SJCRH30 (cell line): ENCODE data around the gene ACAN. TPM values are rescaled to one million over a fixed set of nuclear protein-coding genes. Genes with fewer than 3 reads are reported as not detected.
A peak's percentile ranks its signal among the peaks of the same experiment; 100 is the strongest.

ENCODE experiments used
- DNase-seq, 2 experiments: peaks; one replicate each; pipeline ENCODE4 v3.0.0-alpha.2; 2015 to 2020
- H3K27ac ChIP-seq: fragments of 250-450 bp; sonication (Bioruptor Pico); 2 replicates; pipeline ENCODE4 v1.5.1; 2020; ENCODE audit warnings: mild to moderate bottlenecking, moderate library complexity
- H3K27me3 ChIP-seq: fragments of 250-450 bp; sonication (Bioruptor Pico); 2 replicates; pipeline ENCODE4 v1.5.1; 2020; ENCODE audit warnings: mild to moderate bottlenecking, moderate library complexity
- H3K36me3 ChIP-seq: fragments of 250-450 bp; sonication (Bioruptor Pico); 2 replicates; pipeline ENCODE4 v1.5.1; 2020; ENCODE audit warnings: mild to moderate bottlenecking, moderate library complexity
- H3K4me1 ChIP-seq: fragments of 250-450 bp; sonication (Bioruptor Pico); 2 replicates; pipeline ENCODE4 v1.5.1; 2020; ENCODE audit warnings: mild to moderate bottlenecking, moderate library complexity
- H3K4me3 ChIP-seq: fragments of 250-450 bp; sonication (Bioruptor Pico); 2 replicates; pipeline ENCODE4 v1.5.1; 2020; ENCODE audit warnings: mild to moderate bottlenecking, moderate library complexity
- H3K9me3 ChIP-seq: fragments of 250-450 bp; sonication (Bioruptor Pico); replicated peaks from 2 replicates; pipeline ENCODE4 v1.5.1; 2020; ENCODE audit warnings: mild to moderate bottlenecking, moderate library complexity
- total RNA-seq: library from RNA; depleted of rRNA; stranded (reverse); fragments of >200 nt; shearing (Covaris generic); gene quantifications from 2 replicates; pipeline ENCODE4 v1.2.3, GENCODE V29; 2014

The ACAN gene
- total RNA-seq, 1 experiment from 2014 or later = not detected

DNA sequence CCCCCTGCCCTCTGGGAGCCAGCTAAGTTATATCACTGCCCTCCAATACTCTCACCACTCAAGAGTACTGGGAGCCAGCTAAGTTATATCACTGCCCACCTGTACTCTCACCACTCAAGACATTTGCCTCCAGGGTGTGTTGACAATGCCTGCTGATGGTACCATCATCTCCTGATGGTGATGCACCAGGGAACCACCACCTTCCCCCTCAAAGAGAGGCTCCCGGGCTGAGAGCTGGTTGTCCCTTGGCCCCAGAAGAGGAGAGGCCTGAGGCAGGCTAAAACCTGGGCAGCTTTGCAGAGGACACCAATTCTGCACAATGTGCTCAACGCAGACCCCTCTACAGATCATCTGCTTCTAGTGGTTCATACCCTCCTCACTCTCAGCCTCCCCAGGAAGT lies 99.6 kb downstream of the ACAN start:
- no peak for DNase-seq
- peaks cover 4% of the 10 kb centered on the region for H3K4me1 ChIP-seq
- H3K9me3 ChIP-seq = no peaks in the 10 kb centered on the region
- peaks cover 11% of the 10 kb centered on the region for H3K36me3 ChIP-seq
- H3K27ac ChIP-seq = no peak overlapping the region
- H3K4me3 ChIP-seq = no peak overlapping the region
- H3K27me3 ChIP-seq = no peaks in the 10 kb centered on the region

DNA sequence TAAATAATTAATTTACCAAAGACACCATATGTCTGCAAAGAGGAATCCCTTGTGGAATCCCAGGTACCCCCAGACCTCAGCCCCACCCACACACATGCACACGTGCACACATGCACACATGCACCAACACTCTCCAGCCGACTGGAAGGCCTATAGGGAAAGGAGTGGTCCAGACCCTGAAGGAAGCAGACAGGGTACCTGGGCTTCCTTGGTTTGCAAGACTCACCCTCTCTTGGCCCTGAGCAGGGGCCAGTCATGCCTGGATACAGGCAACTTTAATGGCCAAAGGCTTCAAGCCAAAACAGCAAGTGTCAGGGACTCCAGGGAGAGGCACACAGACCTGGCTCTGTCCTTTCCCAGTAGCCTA lies 101.0 kb downstream of the ACAN start:
- Histone ChIP-seq H3K27ac (no peak overlapping the region), H3K4me3 (no peak overlapping the region), H3K36me3 (peaks cover 13% of the 10 kb centered on the region), H3K27me3 (no peaks in the 10 kb centered on the region), H3K4me1 (no peaks in the 10 kb centered on the region), H3K9me3 (no peaks in the 10 kb centered on the region)
- DNase-seq = no peak

DNA sequence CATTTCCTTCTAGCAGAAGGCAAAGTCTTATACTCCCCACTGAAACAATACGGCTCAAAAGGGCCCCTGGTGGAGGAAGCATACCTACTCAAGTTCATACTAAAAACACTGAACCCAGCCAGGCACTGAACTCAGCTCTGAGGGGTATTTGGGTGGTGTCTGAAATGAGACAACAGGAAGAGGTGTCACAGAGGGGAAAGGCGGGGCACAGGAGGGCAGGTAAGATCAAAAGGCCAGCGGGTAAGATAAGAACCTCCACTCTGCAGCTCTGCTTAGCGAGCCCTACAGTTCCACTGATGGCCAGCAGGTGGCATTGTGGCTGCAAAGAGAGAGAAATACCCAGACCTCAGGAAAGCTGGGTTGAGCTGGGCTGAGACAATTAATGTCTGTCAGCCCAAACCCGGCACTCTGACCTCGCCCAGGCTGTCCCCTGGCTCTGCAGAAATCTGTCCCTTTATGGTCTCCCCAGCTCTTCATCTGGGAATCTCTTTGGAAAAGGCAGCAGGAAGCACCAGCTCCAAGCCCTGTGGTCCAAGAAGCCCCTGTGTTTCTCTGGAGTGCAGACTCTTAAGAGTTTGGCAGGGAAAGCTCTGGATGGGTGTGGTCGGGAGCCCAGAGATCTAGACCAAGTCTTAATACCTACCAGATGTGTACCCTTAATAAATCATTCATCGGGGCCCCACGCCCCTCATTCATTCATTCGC lies 101.5 kb downstream of the ACAN start:
- H3K9me3 ChIP-seq = no peaks in the 10 kb centered on the region
- peaks cover 15% of the 10 kb centered on the region for H3K36me3 ChIP-seq
- no peak overlapping the region for H3K27ac ChIP-seq
- no peaks in the 10 kb centered on the region for H3K4me1 ChIP-seq
- no peak overlapping the region for H3K4me3 ChIP-seq
- peak; percentile 62 to 82 for DNase-seq
- no peaks in the 10 kb centered on the region for H3K27me3 ChIP-seq

DNA sequence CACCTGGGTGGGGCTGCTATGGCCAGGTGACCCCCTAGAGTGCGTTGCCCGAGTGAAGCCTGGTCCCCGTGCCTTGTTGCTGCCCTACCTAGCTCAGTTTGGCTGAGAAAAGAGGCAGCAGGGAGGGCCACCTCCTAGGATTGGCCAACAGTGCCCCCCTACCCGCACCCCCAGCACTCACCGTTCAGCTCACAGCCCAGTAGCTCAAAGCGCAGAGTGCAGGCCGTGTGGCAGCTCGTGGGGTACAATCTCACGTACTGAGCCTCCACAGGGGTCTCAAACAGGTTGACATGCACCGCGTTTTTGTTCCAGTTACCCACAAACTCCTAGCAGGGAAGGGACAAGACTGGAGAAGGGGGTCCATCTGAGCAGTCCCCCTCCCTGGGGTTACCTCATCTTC lies 102.3 kb downstream of the ACAN start:
- peaks cover 15% of the 10 kb centered on the region for H3K36me3 ChIP-seq

DNA sequence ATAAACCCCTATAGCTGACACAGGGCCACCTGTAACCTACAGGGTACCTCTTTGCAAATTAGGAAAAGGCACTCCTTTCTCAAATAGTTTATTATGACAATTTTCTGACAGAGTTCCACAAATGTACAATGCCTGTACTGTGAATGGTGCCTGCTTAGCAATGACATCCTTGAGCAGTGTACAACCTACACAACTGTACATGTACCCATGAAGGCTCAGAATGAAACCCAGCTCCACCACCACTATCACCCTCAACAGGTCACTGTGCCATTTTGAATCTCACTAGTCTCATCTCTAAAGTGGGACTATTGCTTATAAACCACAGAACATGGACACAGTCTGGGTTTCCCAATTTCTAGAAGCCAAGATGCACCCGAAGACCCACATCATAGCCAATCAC lies 102.9 kb downstream of the ACAN start:
- peaks cover 15% of the 10 kb centered on the region for H3K36me3 ChIP-seq

More for the DNA sequence above, 102.3 kb downstream of the ACAN start:
- no peaks in the 10 kb centered on the region for H3K27me3 ChIP-seq
- H3K4me3 ChIP-seq = no peak overlapping the region
- no peak for DNase-seq
- no peak overlapping the region for H3K27ac ChIP-seq
- no peaks in the 10 kb centered on the region for H3K9me3 ChIP-seq
- H3K4me1 ChIP-seq = no peaks in the 10 kb centered on the region

DNA sequence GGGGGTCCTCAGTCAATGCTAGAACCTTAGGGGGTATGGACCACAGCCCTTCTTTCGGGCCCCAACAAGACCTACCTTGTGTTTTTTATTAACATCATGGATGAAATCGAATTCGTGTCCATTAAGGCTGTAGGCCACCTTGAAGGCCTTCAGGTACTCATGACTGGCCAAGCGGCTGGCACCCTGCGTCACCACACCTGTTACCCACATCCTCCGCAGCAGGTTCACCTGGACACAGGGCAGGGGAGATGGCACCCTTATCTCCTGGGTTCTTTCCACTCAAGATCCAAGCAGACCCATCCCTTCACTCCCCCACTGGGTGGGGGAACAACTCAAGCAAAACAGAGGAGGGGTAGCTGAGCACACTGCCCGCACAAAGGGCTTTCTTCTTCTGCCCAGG lies 103.3 kb downstream of the ACAN start:
- Histone ChIP-seq H3K9me3 (no peaks in the 10 kb centered on the region), H3K27ac (no peak overlapping the region), H3K4me3 (no peak overlapping the region), H3K4me1 (no peaks in the 10 kb centered on the region), H3K36me3 (peaks cover 15% of the 10 kb centered on the region), H3K27me3 (no peaks in the 10 kb centered on the region)
- no peak for DNase-seq

More for the DNA sequence above, 102.9 kb downstream of the ACAN start:
- Histone ChIP-seq H3K4me3 (no peak overlapping the region), H3K9me3 (no peaks in the 10 kb centered on the region), H3K4me1 (no peaks in the 10 kb centered on the region), H3K27ac (no peak overlapping the region), H3K27me3 (no peaks in the 10 kb centered on the region)
- no peak for DNase-seq

DNA sequence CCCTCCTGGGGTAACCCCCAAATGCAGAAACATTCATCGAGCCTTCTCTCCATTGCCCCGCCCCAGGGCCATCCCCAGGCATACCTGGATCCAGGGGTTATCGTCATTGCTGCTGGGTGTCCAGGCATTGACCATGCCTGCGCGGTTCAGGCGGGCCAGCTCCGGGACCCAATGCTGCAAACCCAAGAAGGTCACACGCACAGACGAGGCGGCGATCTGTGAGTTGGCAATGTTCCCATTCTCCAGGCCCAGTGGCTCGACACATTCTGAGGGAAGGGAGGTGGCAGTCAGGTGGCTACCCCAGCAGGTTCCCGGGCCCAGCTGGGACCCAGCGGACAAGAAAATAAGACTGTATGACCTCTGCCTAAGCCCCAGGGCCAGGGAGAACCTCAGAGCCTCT lies 103.9 kb downstream of the ACAN start:
- no peak overlapping the region for H3K27ac ChIP-seq
- H3K27me3 ChIP-seq = no peaks in the 10 kb centered on the region
- DNase-seq = no peak
- peaks cover 5% of the 10 kb centered on the region; the same call in 1 of the 2 replicates for H3K4me1 ChIP-seq
- no peak overlapping the region for H3K4me3 ChIP-seq
- H3K9me3 ChIP-seq = no peaks in the 10 kb centered on the region
- H3K36me3 ChIP-seq = peaks cover 15% of the 10 kb centered on the region

DNA sequence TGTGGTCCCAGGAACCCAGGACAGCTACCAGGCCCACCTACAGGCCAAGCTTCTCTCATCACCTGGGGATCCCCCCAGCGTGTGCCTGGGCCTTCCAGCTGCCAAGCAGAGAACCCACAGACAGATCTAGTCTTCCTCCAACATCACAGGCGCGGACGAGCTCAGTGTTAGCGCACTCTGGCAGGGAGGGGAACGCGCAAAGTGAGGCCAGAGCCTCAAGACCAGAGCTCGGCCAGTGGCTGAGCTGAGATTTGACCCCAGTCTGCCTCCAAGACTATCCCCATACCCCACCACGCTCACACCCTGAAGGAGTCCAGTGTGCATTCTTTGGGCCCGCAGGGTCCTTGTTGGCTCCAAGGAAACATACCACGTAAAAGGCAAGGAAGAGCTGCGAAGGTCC lies 104.9 kb downstream of the ACAN start:
- no peaks in the 10 kb centered on the region for H3K27me3 ChIP-seq
- H3K4me1 ChIP-seq = peaks cover 5% of the 10 kb centered on the region; the same call in 1 of the 2 replicates
- H3K27ac ChIP-seq = no peak overlapping the region
- H3K36me3 ChIP-seq = peaks cover 11% of the 10 kb centered on the region
- no peak for DNase-seq
- no peaks in the 10 kb centered on the region for H3K9me3 ChIP-seq
- no peak overlapping the region for H3K4me3 ChIP-seq

DNA sequence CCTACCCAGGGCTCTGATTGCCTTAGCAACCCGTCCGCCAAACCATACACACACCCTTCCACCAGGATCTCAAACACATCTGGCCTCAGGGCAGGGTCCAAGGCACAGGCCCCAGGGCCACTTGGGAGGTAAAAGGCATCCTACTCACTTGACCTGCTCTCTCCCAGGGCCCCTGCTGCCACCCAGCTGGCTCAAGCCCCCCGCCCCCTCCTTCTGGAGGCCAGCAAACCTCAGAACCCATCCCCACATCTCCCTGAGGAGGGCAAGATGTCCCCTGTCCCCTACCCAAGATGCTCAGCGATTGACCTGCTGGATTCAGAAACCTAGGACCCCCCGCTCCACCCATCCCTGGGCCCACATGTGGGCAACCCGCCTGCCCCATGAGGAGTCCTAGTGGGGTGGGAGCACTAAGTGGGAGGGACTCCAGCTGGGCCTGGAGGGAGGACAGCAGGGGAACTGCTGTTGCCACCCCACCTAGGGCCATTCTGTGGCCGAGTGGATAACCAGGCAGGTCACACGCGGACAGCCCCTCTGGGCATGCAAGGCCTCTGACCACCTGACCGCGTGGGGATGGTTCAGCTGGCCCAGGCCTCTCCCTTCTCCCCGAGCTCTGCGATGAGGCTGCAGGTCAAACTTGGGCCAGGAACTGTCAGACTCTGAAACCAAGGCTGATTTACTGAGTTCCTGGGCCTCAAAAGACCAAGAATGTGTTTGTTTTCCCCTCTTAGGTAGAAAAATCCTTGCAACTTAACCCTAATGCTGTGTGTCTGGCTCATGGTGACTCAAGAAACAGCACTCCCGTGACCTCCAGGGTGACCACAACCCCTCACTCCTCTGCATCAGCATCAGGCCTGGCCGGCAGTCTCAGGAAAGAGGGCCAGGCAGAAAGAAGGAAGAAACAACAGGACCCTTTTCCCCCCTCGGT lies 105.7 kb downstream of the ACAN start:
- Histone ChIP-seq H3K9me3 (no peaks in the 10 kb centered on the region), H3K4me3 (no peak overlapping the region), H3K27me3 (no peaks in the 10 kb centered on the region), H3K27ac (no peak overlapping the region), H3K36me3 (peaks cover 9% of the 10 kb centered on the region), H3K4me1 (peaks cover 5% of the 10 kb centered on the region; the same call in 1 of the 2 replicates)
- DNase-seq = no peak

DNA sequence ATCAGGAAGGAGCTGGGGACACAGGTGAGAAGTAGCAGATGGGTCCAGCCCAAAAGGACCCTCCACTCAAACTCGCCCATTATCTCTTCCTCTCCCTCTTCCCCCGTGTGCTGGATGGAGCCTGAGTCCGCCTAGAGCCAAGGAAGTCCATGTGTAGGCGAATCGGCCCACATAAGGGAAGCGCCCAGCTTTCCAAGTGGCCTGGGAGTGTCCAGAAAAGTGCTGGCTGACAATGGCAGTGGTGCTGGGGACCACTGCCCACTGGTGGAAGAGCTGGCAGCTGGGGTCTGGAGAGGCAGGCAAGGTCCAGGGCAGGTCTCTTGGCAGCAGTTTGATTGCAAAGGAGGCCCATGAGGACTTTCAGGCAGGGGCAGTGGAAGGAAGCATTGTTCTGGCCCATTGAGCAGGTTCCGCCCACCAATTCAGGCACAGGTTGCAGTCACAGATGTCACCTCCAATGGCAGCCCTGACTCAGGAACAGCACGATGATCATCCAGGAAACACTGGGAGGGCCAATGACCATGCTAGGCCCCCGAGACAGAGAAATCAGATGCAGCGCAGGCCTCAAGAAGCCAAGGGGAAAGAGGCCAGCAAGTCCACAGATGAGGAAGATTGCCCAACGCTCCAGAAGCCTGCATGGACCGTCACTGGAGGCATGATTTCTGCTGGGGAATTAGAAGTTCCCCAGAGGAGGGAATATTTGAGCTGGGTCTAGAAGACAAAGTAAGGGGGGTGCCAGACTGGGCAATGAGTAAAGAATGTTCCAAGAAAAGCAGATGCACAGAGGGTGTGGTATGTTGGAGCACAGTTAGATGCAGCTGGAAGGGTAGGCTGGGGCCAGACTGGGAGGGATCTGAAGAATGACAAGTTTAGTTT lies 107.0 kb downstream of the ACAN start:
- no peak for DNase-seq
- Histone ChIP-seq H3K4me3 (no peak overlapping the region), H3K4me1 (peaks cover 5% of the 10 kb centered on the region; the same call in 1 of the 2 replicates), H3K9me3 (no peaks in the 10 kb centered on the region), H3K27ac (no peak overlapping the region), H3K36me3 (peaks cover 8% of the 10 kb centered on the region), H3K27me3 (no peaks in the 10 kb centered on the region)

DNA sequence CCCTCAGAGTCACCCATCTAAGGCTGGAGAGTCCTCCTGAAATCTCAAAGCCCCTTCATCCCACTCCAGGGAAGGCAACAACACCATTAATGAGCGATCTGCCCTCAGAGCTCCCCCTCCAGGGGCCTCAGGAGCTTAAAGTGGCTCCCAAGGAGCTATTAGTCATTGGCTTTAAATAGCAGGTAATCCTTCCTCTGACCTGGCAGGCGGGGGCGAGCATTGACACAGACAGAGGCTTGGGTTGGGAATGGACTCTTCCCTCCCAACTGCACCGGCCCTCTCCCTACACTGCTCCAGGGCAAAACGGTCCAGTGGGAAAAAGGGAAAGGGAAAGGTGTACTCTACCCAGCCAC lies 108.5 kb downstream of the ACAN start:
- Histone ChIP-seq H3K27ac (no peak overlapping the region), H3K36me3 (peaks cover 4% of the 10 kb centered on the region), H3K27me3 (no peaks in the 10 kb centered on the region), H3K4me3 (peak overlapping the region; percentile 94), H3K9me3 (no peaks in the 10 kb centered on the region), H3K4me1 (peaks cover 5% of the 10 kb centered on the region; the same call in 1 of the 2 replicates)
- DNase-seq = no peak

DNA sequence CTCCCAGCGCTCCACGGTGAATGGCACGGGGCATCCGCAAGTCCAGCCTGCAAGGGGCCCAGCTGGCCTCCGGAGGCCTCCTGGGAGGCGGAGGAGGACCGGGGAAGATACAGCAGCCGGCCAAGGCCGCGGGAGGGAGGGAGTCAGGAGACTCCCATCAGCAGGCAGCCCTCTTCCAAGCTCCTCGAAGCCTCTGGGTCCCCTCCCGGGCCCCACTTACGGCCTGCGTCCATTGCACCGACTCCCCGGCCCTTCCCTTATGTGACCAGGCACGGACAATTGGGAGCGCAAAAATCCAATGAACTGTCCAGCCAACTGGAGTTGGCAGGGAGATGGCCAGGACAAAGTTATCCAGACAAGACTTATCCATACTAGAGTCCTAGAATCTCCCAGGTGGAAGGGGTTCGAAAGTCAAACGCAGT lies 109.3 kb downstream of the ACAN start:
- peak; percentile 53 to 61 for DNase-seq
- peak overlapping the region; percentile 75 for H3K27ac ChIP-seq
- H3K27me3 ChIP-seq = no peaks in the 10 kb centered on the region
- H3K36me3 ChIP-seq = peaks cover 4% of the 10 kb centered on the region; the same call in 1 of the 2 replicates
- H3K9me3 ChIP-seq = no peaks in the 10 kb centered on the region
- H3K4me3 ChIP-seq = peak overlapping the region; percentile 94
- H3K4me1 ChIP-seq = peaks cover 5% of the 10 kb centered on the region

DNA sequence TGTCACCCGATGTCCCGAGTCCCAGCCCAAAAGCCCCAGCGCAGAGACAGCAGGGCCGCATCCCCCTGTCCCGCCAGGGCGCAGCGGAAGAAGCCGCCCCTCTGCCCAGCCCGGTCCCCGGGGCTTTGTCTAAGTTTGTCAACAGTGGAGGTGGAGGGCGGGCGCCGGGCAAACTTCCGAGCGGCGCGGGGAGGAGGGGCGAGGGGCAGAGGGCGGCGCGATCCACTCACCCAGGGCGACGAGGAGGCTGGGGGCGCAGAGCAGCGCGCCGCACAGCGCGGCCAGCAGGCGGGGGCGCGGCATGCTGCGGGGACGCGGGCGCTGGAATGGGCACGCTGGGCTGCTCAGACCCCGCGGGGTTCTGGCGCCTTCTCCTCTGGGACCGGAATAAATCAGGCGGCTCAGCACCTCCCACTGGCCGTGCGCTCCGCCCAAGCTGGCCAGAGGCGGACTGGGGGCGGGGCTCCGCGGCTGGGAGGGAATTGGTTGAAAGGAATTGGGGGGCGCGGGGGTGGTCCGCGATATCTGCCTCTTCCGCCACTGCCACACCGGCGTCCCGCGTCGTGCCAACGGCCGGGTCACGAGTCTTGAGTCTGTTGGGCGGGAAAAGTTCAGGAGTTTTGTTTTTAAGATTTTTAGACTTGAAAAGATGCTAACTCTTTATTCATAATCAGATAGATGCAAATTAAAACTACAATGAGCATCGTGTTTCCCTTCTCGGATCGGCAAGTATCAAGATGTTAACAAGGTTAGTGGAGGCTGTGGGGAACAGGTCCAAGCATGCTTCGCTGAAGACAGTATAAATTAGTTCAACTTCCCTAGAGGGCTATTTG lies 110.0 kb downstream of the ACAN start, which contains the start of gene MFGE8:
MFGE8 (minus strand) TSS at position 363 of the 833 bp plus-strand sequence; CDS start at position 303, 60 bp downstream.
- peak within 1 kb of the TSS; percentile 75 for H3K27ac ChIP-seq
- peak; percentile 89 for DNase-seq
- H3K9me3 ChIP-seq = no peaks in the 10 kb centered on the region
- peaks cover 4% of the 10 kb centered on the region; the same call in 1 of the 2 replicates for H3K36me3 ChIP-seq
- H3K4me3 ChIP-seq = peak within 1 kb of the TSS; percentile 94
- H3K27me3 ChIP-seq = no peaks in the 10 kb centered on the region
- peaks cover 13% of the 10 kb centered on the region for H3K4me1 ChIP-seq

DNA sequence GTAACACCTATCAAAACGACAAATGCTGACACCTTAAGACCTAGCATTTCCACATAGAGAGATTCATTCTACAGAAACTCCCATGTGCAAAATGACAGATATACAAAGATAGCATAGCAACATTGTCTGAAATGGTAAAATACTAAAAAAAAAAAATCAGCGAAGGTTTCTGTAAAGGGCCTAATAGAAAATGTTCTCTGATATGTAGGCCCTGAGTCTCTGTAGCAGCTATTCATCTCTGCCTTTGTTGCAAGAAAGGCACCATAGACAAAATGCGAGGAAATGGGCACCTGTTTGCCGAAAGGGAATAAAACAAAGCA lies 110.6 kb downstream of the ACAN start:
- no peak for DNase-seq
- Histone ChIP-seq H3K36me3 (peaks cover 4% of the 10 kb centered on the region; the same call in 1 of the 2 replicates), H3K9me3 (no peaks in the 10 kb centered on the region), H3K27me3 (no peaks in the 10 kb centered on the region), H3K27ac (peak overlapping the region; percentile 75), H3K4me3 (peak overlapping the region; percentile 94), H3K4me1 (peaks cover 15% of the 10 kb centered on the region)
